PFSK-1 (cell line): ENCODE results near the gene DNAJC11.

Experiments
- POLR2AphosphoS5 ChIP-seq: IDR thresholded peaks from 2 replicates; pipeline ENCODE4 v1.6.1; 2012; ENCODE audit warnings: low read depth, mild to moderate bottlenecking, control low read depth, low read length, moderate library complexity
- SIN3A ChIP-seq: IDR thresholded peaks from 2 replicates; pipeline ENCODE4 v1.6.1; 2012; ENCODE audit warnings: mild to moderate bottlenecking, low read length, moderate library complexity, borderline replicate concordance; ENCODE audit not compliant: insufficient read depth
- TAF1 ChIP-seq: IDR thresholded peaks from 2 replicates; pipeline ENCODE4 v1.6.1; 2012; ENCODE audit warnings: low read length, control low read depth, borderline replicate concordance; ENCODE audit not compliant: insufficient read depth

DNA sequence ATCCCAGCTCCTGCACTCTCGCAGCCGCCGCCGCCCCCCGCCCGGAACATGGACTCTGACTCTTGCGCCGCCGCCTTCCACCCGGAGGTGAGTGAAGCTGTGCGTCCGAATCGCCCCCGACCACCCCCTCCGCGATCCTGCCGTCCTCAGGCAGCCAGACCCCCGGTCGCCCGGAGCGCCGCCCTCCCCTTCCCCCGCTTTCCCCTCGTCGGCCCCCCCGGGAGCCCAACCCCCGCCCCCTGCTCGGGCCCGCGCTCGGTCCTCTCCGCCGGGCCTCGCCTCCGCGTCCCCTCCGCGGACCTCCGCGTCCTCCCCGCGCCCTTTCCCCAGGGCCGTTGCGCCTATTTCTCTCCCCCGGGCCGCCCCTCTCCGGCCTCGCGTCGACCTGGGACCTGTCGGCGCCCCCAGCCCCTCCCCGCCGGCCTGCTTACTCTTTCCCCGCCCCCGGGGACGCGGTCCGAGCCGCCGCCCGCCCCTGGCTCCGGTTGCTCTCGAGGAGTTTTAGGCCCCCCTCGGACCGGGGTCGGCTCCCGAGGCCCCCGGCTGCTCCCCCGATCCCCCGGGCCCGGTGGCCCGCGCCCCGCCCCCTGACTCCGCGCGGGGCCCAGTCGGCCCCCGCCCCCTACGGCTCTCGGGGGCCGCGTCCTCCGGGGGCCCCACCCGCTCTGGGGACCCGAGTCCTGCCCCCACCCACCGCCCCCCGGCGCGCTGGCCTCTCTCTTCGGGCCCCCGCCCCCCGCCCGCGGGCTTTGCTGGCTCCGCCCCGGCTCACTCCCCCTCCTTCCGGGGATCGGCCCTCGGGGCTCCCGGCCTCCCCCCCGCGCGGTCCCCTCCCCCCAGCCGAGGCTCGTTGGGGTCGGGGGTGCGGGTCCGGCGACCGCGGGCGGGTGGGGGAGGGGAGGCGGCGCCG is 87.3 kb downstream of the DNAJC11 start:
- no peak for TF ChIP-seq TAF1
- TF ChIP-seq SIN3A: no peak; the same call in 1 of the 2 replicates
- TF ChIP-seq POLR2AphosphoS5: no peak
